Measurements from ENCODE around the gene ATXN3. TPM values are rescaled to one million over a fixed set of nuclear protein-coding genes. Genes with fewer than 3 reads are reported as not detected.

The ATXN3 gene
- total RNA-seq, 1 experiment from 2014 or later = 14.6 TPM

- H3K27me3 ChIP-seq (ENCODE audit: control insufficient read depth, insufficient read depth, low read length) = no peaks in the 10 kb centered on the region
- ChIA-PET POLR2A (no interaction called here), CTCF (no interaction called here)
- H3K4me1 ChIP-seq (ENCODE audit: control insufficient read depth, insufficient read depth, low read length) = no peaks in the 10 kb centered on the region
- no peaks in the 10 kb centered on the region; the same call in 1 of the 2 replicates for H3K36me3 ChIP-seq (ENCODE audit: control insufficient read depth, insufficient read depth, low read length)
- H3K4me3 ChIP-seq (ENCODE audit: low read depth in 2 of 2, low read length in 2 of 2) = no peak overlapping the region
- intact Hi-C loops (cut with micrococcal nuclease; ENCODE audit: unreplicated experiment) = no loop called here
- in situ Hi-C loops (cut with HindIII; ENCODE audit: low pct_unique_long_range_greater_than_20kb, low sequenced_read_pairs) = no loop called here
- no peaks in the 10 kb centered on the region for H3K9me3 ChIP-seq (ENCODE audit: control insufficient read depth, insufficient read depth, low read depth, low read length)
- no peak for DNase-seq (ENCODE audit: low read depth, low spot score)
- peak; percentile 71; the same call in 1 of the 2 replicates for ATAC-seq
- TF ChIP-seq POLR2AphosphoS5 (IDR thresholded peaks at IDR 0.05; ENCODE audit: low read depth, low read length) = no peak
- TF ChIP-seq TCF7L2 (IDR thresholded peaks at IDR 0.05; ENCODE audit: low read depth, low read length) = no peak
- no TSS peak for BruUV-seq (replicated peaks)
- H3K27ac ChIP-seq (ENCODE audit: low read length) = no peak overlapping the region
Measured at GRCh38 chr14:92093320-92093719, 13.1 kb downstream of the ATXN3 start.

GRCh38 chr14:92088494-92088893, 17.9 kb downstream of the ATXN3 start:
- no peaks in the 10 kb centered on the region for H3K9me3 ChIP-seq (ENCODE audit: control insufficient read depth, insufficient read depth, low read depth, low read length)
- H3K27ac ChIP-seq (ENCODE audit: low read length) = no peak overlapping the region
- in situ Hi-C loops (cut with HindIII; ENCODE audit: low pct_unique_long_range_greater_than_20kb, low sequenced_read_pairs) (no loop called here), intact Hi-C loops (cut with micrococcal nuclease; ENCODE audit: unreplicated experiment) (no loop called here)
- H3K27me3 ChIP-seq (ENCODE audit: control insufficient read depth, insufficient read depth, low read length) = no peaks in the 10 kb centered on the region
- ATAC-seq (no peak), DNase-seq (ENCODE audit: low read depth, low spot score) (no peak)
- ChIA-PET CTCF (no interaction called here), POLR2A (no interaction called here)
- H3K4me3 ChIP-seq (ENCODE audit: low read depth in 2 of 2, low read length in 2 of 2) = no peak overlapping the region
- no peak for TF ChIP-seq REST (IDR thresholded peaks at IDR 0.05; ENCODE audit: insufficient read depth in 1 of 2, low read depth in 2 of 2, low read length in 1 of 2)
- TF ChIP-seq SIN3A (IDR thresholded peaks at IDR 0.05; ENCODE audit: borderline replicate concordance, insufficient read depth, low read depth, low read length) = no peak
- no peak for TF ChIP-seq TCF7L2 (IDR thresholded peaks at IDR 0.05; ENCODE audit: low read depth, low read length)
- no peak for TF ChIP-seq CTCF (IDR thresholded peaks at IDR 0.05)
- no peak for TF ChIP-seq POLR2AphosphoS5 (IDR thresholded peaks at IDR 0.05; ENCODE audit: low read depth, low read length)
- no peaks in the 10 kb centered on the region; the same call in 1 of the 2 replicates for H3K36me3 ChIP-seq (ENCODE audit: control insufficient read depth, insufficient read depth, low read length)
- BruUV-seq (replicated peaks) = no TSS peak
- H3K4me1 ChIP-seq (ENCODE audit: control insufficient read depth, insufficient read depth, low read length) = no peaks in the 10 kb centered on the region

- Histone ChIP-seq H3K9me3 (ENCODE audit: control insufficient read depth, insufficient read depth, low read depth, low read length) (no peaks in the 10 kb centered on the region), H3K27me3 (ENCODE audit: control insufficient read depth, insufficient read depth, low read length) (no peaks in the 10 kb centered on the region), H3K27ac (ENCODE audit: low read length) (no peak overlapping the region), H3K4me3 (ENCODE audit: low read depth in 2 of 2, low read length in 2 of 2) (no peak overlapping the region), H3K4me1 (ENCODE audit: control insufficient read depth, insufficient read depth, low read length) (no peaks in the 10 kb centered on the region), H3K36me3 (ENCODE audit: control insufficient read depth, insufficient read depth, low read length) (no peaks in the 10 kb centered on the region; the same call in 1 of the 2 replicates)
- in situ Hi-C loops (cut with HindIII; ENCODE audit: low pct_unique_long_range_greater_than_20kb, low sequenced_read_pairs) (no loop called here), intact Hi-C loops (cut with micrococcal nuclease; ENCODE audit: unreplicated experiment) (no loop called here)
- ChIA-PET POLR2A (no interaction called here), CTCF (no interaction called here)
- no TSS peak for BruUV-seq (replicated peaks)
- DNase-seq (ENCODE audit: low read depth, low spot score) (no peak), ATAC-seq (no peak)
- TF ChIP-seq CTCF (IDR thresholded peaks at IDR 0.05) (no peak), SIN3A (IDR thresholded peaks at IDR 0.05; ENCODE audit: borderline replicate concordance, insufficient read depth, low read depth, low read length) (no peak)
Measured at GRCh38 chr14:92074555-92074954, 31.8 kb downstream of the ATXN3 start.

Data from Panc1 (cell line).